ENCODE data around the gene IFI44L. TPM values are rescaled to one million over a fixed set of nuclear protein-coding genes. Genes with fewer than 3 reads are reported as not detected.

Gene IFI44L
- total RNA-seq, 2 experiments from 2014 or later: 19.5 to 23.9 TPM

DNA sequence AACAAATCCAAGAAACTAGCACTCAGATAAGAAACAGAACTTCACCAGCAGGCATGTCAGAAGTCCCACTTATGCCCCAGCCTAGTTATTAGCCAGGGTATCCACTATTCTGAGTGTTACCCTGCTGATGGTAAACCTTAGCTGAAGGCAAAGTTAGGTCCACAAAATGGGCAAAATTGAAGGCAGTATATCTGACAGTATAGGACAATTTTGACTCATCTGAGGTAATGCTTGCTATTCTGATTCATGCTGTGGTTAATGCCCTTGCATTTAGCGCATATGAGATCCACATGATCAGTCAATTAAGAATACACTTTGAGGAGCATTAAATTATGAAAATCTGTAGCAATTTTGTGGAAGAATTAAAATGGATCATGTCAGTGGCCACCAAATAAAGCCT, 44.5 kb downstream of the IFI44L start:
- CTCF ChIA-PET: no interaction called here

DNA sequence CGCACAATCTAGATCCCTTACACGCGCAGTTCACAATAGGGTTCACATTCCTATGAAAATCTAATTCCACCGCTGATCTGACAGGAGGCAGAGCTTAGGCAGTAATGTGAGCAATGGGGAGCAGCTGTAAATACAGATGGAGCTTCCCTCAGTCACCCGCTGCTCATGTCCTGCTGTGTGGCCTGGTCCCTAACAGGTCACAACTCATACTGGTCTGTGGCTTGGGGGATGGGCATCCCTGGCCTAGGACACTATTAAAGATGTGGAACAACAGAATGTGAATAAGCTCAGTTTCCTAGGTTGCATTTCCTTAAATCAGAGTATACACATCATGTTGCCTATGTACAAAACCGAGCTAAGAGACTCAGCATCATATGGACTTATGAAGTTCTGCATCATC, 45.6 kb downstream of the IFI44L start:
- H3K27ac ChIP-seq (ENCODE audit: low read depth in 1 of 2, low read length in 2 of 2): no peak overlapping the region
- H3K4me1 Mint-ChIP-seq (ENCODE audit: low read depth): no peaks in the 10 kb centered on the region
- H3K27me3 Mint-ChIP-seq: no peaks in the 10 kb centered on the region
- H3K9me3 ChIP-seq (ENCODE audit: control insufficient read depth in 1 of 2, insufficient read depth in 1 of 2, low read length in 2 of 2): no peaks in the 10 kb centered on the region
- H3K27me3 ChIP-seq (ENCODE audit: control insufficient read depth in 1 of 2, insufficient read depth in 2 of 2, low read length in 2 of 2): no peaks in the 10 kb centered on the region
- no peaks in the 10 kb centered on the region for H3K4me1 ChIP-seq (ENCODE audit: insufficient read depth, low read length)
- peaks cover 30% of the 10 kb centered on the region for H3K36me3 ChIP-seq (ENCODE audit: insufficient read depth, low read length)
- peaks cover 39% of the 10 kb centered on the region for H3K36me3 Mint-ChIP-seq (ENCODE audit: low read depth)
- H3K4me3 ChIP-seq (ENCODE audit: low read length): no peak overlapping the region
- TF ChIP-seq, protein P1, sequence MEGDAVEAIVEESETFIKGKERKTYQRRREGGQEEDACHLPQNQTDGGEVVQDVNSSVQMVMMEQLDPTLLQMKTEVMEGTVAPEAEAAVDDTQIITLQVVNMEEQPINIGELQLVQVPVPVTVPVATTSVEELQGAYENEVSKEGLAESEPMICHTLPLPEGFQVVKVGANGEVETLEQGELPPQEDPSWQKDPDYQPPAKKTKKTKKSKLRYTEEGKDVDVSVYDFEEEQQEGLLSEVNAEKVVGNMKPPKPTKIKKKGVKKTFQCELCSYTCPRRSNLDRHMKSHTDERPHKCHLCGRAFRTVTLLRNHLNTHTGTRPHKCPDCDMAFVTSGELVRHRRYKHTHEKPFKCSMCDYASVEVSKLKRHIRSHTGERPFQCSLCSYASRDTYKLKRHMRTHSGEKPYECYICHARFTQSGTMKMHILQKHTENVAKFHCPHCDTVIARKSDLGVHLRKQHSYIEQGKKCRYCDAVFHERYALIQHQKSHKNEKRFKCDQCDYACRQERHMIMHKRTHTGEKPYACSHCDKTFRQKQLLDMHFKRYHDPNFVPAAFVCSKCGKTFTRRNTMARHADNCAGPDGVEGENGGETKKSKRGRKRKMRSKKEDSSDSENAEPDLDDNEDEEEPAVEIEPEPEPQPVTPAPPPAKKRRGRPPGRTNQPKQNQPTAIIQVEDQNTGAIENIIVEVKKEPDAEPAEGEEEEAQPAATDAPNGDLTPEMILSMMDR (IDR thresholded peaks at IDR 0.05): no peak
- no peak overlapping the region for H3K27ac Mint-ChIP-seq
- DNase-seq: peak in 1 of 14 experiments; percentile 37
- CTCF ChIA-PET: interaction anchor here (1.0 kb wide), 1 partner anchor 48 kb away, joined by 4 read pairs; no protein-coding TSS in a partner anchor
- intact Hi-C loops (cut with DNase I, micrococcal nuclease): no loop called here
- H3K4me3 Mint-ChIP-seq: no peak overlapping the region
- no peak for ATAC-seq (ENCODE audit: poor library complexity)
- POLR2A ChIA-PET: interaction anchor here (0.6 to 1.5 kb wide), 5 partner anchors 20 to 494 kb away, joined by 3 to 7 read pairs (median 4); partner anchors contain the start of gene IFI44L
- H3K9me3 Mint-ChIP-seq: no peaks in the 10 kb centered on the region

More for the DNA sequence above, 44.5 kb downstream of the IFI44L start:
- no peaks in the 10 kb centered on the region for H3K4me1 Mint-ChIP-seq (ENCODE audit: low read depth)
- H3K4me3 ChIP-seq (ENCODE audit: low read length): no peak overlapping the region
- ATAC-seq (ENCODE audit: poor library complexity): no peak
- intact Hi-C loops (cut with DNase I, micrococcal nuclease): no loop called here
- H3K27ac ChIP-seq (ENCODE audit: low read depth in 1 of 2, low read length in 2 of 2): no peak overlapping the region
- no peaks in the 10 kb centered on the region for H3K27me3 ChIP-seq (ENCODE audit: control insufficient read depth in 1 of 2, insufficient read depth in 2 of 2, low read length in 2 of 2)
- H3K9me3 Mint-ChIP-seq: no peaks in the 10 kb centered on the region
- peaks cover 40% of the 10 kb centered on the region for H3K36me3 ChIP-seq (ENCODE audit: insufficient read depth, low read length)
- DNase-seq: no peak
- H3K9me3 ChIP-seq (ENCODE audit: control insufficient read depth in 1 of 2, insufficient read depth in 1 of 2, low read length in 2 of 2): no peaks in the 10 kb centered on the region
- TF ChIP-seq, protein P1 (IDR thresholded peaks at IDR 0.05): no peak
- no peak overlapping the region for H3K4me3 Mint-ChIP-seq
- peak overlapping the region; percentile 18 for H3K27ac Mint-ChIP-seq
- H3K36me3 Mint-ChIP-seq (ENCODE audit: low read depth): peaks cover 49% of the 10 kb centered on the region
- no peaks in the 10 kb centered on the region for H3K27me3 Mint-ChIP-seq
- no peaks in the 10 kb centered on the region for H3K4me1 ChIP-seq (ENCODE audit: insufficient read depth, low read length)
- POLR2A ChIA-PET: interaction anchor here (1.5 kb wide), 1 partner anchor 45 kb away, joined by 7 read pairs; the partner anchor contains the start of gene IFI44L

DNA sequence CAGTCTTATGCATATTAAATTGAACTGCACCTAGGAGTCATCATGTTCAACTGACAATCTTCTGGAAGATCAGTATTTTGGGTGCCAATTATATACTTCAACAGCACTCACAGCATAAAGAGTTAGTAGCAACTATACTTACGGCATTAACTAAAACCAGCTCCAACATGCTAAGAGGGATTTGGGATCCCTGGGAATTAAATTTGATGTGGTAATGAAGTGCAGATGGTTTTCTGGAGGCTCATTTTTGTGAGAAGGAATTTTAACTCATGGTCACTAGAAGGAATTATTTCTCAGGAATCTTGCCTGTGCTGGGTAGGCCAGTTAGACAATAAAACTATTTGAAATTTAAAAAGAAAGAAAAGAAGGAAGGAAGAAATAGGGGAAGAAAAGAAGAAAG, 47.7 kb downstream of the IFI44L start:
- H3K27ac Mint-ChIP-seq: no peak overlapping the region
- no peaks in the 10 kb centered on the region for H3K9me3 Mint-ChIP-seq
- Histone ChIP-seq H3K27me3 (ENCODE audit: control insufficient read depth in 1 of 2, insufficient read depth in 2 of 2, low read length in 2 of 2) (no peaks in the 10 kb centered on the region), H3K27ac (ENCODE audit: low read depth in 1 of 2, low read length in 2 of 2) (no peak overlapping the region), H3K4me1 (ENCODE audit: insufficient read depth, low read length) (no peaks in the 10 kb centered on the region), H3K4me3 (ENCODE audit: low read length) (no peak overlapping the region), H3K36me3 (ENCODE audit: insufficient read depth, low read length) (peaks cover 14% of the 10 kb centered on the region), H3K9me3 (ENCODE audit: control insufficient read depth in 1 of 2, insufficient read depth in 1 of 2, low read length in 2 of 2) (no peaks in the 10 kb centered on the region)
- no peak overlapping the region for H3K4me3 Mint-ChIP-seq
- CTCF ChIA-PET: interaction anchor here (1.6 kb wide), 1 partner anchor 50 kb away, joined by 5 read pairs; no protein-coding TSS in a partner anchor
- peaks cover 20% of the 10 kb centered on the region for H3K36me3 Mint-ChIP-seq (ENCODE audit: low read depth)
- no peak for DNase-seq
- no peak for ATAC-seq (ENCODE audit: poor library complexity)
- no peaks in the 10 kb centered on the region for H3K27me3 Mint-ChIP-seq
- intact Hi-C loops (cut with DNase I, micrococcal nuclease): no loop called here
- peaks cover 6% of the 10 kb centered on the region for H3K4me1 Mint-ChIP-seq (ENCODE audit: low read depth)
- POLR2A ChIA-PET: no interaction called here
- TF ChIP-seq, protein P1 (IDR thresholded peaks at IDR 0.05): no peak
